K562 (cell line): ENCODE results near the gene NKIRAS1. TPM values are rescaled to one million over a fixed set of nuclear protein-coding genes. Genes with fewer than 3 reads are reported as not detected.

Source experiments
- ADNP ChIP-seq: fragments of 200-800 bp; sonication (Bioruptor generic); IDR thresholded peaks from 2 replicates; pipeline ENCODE4 v1.6.1; 2016; ENCODE audit warnings: missing genetic modification characterization, missing compliant biosample characterization
- ARID3B ChIP-seq: fragments of 250-450 bp; sonication (Bioruptor Pico); IDR thresholded peaks from 2 replicates; pipeline ENCODE4 v1.4.0; 2020; ENCODE audit warnings: borderline replicate concordance
- ATF7 ChIP-seq: fragments of 450-650 bp; IDR thresholded peaks from 2 replicates; pipeline ENCODE4 v1.7.1; 2014; ENCODE audit warnings: mild to moderate bottlenecking, moderate library complexity
- BRD9 ChIP-seq: fragments of 450-650 bp; IDR thresholded peaks from 2 replicates; pipeline ENCODE4 v1.6.1; 2018; ENCODE audit warnings: low read depth; ENCODE audit not compliant: partially characterized antibody
- CBX5 ChIP-seq: IDR thresholded peaks from 2 replicates; pipeline ENCODE4 v1.6.1; 2014; ENCODE audit warnings: low read depth, borderline replicate concordance
- CBX8 ChIP-seq: fragments of 200-600 bp; sonication (generic); IDR thresholded peaks from 2 replicates; pipeline ENCODE4 v1.6.1; 2012; ENCODE audit warnings: borderline replicate concordance, mixed run types, low read depth, mild to moderate bottlenecking, moderate library complexity, mixed read lengths, low read length, control low read depth, inconsistent platforms; ENCODE audit not compliant: poor library complexity, severe bottlenecking; ENCODE audit errors: extremely low read depth
- CEBPZ ChIP-seq: fragments of 150-350 bp; IDR thresholded peaks from 2 replicates; pipeline ENCODE4 v1.6.1; 2014; ENCODE audit warnings: low read depth, mild to moderate bottlenecking, low read length, borderline replicate concordance
- GABPA ChIP-seq: fragments of 200-800 bp; sonication (Bioruptor generic); conservative IDR thresholded peaks from 2 replicates; pipeline ENCODE4 v1.6.1; 2016; ENCODE audit warnings: low read depth, missing genetic modification characterization, missing compliant biosample characterization
- JUND ChIP-seq, 2 experiments: IDR thresholded peaks; 2 replicates in 1 of 2; 3 replicates in 1 of 2; pipeline ENCODE4 v1.6.1; 2011; ENCODE audit warnings: borderline replicate concordance in 2 of 2, low read depth in 2 of 2, low read length in 2 of 2, improper control_type of control experiment in 1 of 2, missing biosample characterization in 1 of 2, missing genetic modification characterization in 1 of 2, missing genetic modification reagents in 1 of 2
- KLF10 ChIP-seq: fragments of 250-450 bp; sonication (Bioruptor Pico); IDR thresholded peaks from 2 replicates; pipeline ENCODE4 v1.6.1; 2021; ENCODE audit warnings: matching md5 sums
- MEF2D ChIP-seq: conservative IDR thresholded peaks from 2 replicates; pipeline ENCODE4 v1.6.1; 2016; ENCODE audit warnings: low read depth, missing genetic modification characterization, missing compliant biosample characterization
- MXI1 ChIP-seq: IDR thresholded peaks from 2 replicates; pipeline ENCODE4 v1.6.1; 2011; ENCODE audit warnings: low read depth, mild to moderate bottlenecking, improper control_type of control experiment, low read length
- PURB ChIP-seq: sonication (generic); formaldehyde crosslinking; IDR thresholded peaks from 2 replicates; pipeline ENCODE4 v1.9.0; 2021; ENCODE audit warnings: low read depth, mild to moderate bottlenecking, missing genetic modification reagents
- SAP30 ChIP-seq: fragments of 200-600 bp; sonication (generic); IDR thresholded peaks from 2 replicates; pipeline ENCODE4 v1.6.1; 2012; ENCODE audit warnings: borderline replicate concordance, low read depth, mild to moderate bottlenecking, moderate library complexity, low read length, control low read depth, inconsistent platforms; ENCODE audit not compliant: insufficient read depth, poor library complexity, severe bottlenecking
- SMAD3 ChIP-seq: fragments of 450-650 bp; formaldehyde crosslinking; conservative IDR thresholded peaks from 2 replicates; pipeline ENCODE4 v1.4.0; 2020; ENCODE audit warnings: mild to moderate bottlenecking
- SREBF1 ChIP-seq: fragments of 150-350 bp; IDR thresholded peaks from 2 replicates; pipeline ENCODE4 v1.6.1; 2014; ENCODE audit warnings: antibody characterized with exemption, low read depth, low read length, borderline replicate concordance
- SRSF1 ChIP-seq: fragments of 200-400 bp; formaldehyde crosslinking; IDR thresholded peaks from 2 replicates; pipeline ENCODE4 v1.6.1; 2017; ENCODE audit warnings: mild to moderate bottlenecking, low read depth, low read length, moderate library complexity
- ZNF143 ChIP-seq: sonication (generic); formaldehyde crosslinking; IDR thresholded peaks from 2 replicates; pipeline ENCODE4 v1.9.0; 2022; ENCODE audit warnings: mild to moderate bottlenecking, missing genetic modification reagents
- ZNF445 ChIP-seq: fragments of 250-450 bp; sonication (Bioruptor Pico); IDR thresholded peaks from 2 replicates; pipeline ENCODE4 v1.4.0; 2020; ENCODE audit warnings: low read depth, mild to moderate bottlenecking, moderate library complexity
- ZNF639 ChIP-seq, 2 experiments: fragments of 200-800 bp in 1 of 2; sonication (Bioruptor generic) in 1 of 2; sonication (generic) in 1 of 2; formaldehyde crosslinking in 1 of 2; IDR thresholded peaks in 1 of 2; conservative IDR thresholded peaks in 1 of 2; 2 replicates each; pipeline versions ENCODE4 v1.5.0 to v1.6.1; 2016 to 2020; ENCODE audit warnings: missing compliant biosample characterization in 1 of 2, missing genetic modification characterization in 1 of 2, missing genetic modification reagents in 1 of 2
- polyA plus RNA-seq, 8 experiments: library from polyadenylated mRNA; depleted of rRNA in 4 of 8; stranded (reverse) in 5 of 8; unstranded in 3 of 8; fragments of >200 nt; fragmentation: Nextera tagmentation in 2 of 8; fragmentation: Illumina TruSeq in 1 of 8; extraction: Ambion mirVana in 2 of 8; extraction: Trizol in 1 of 8; gene quantifications; 2 replicates each; pipeline versions ENCODE4 v1.2.1 to v1.2.3, GENCODE V29; 2011 to 2014; ENCODE audit warnings: inconsistent platforms in 1 of 8, missing spikeins in 1 of 8
- total RNA-seq, 7 experiments: library from RNA; depleted of rRNA in 6 of 7; stranded (reverse); fragments of >200 nt in 6 of 7; fragmentation: Illumina TruSeq in 2 of 7; extraction: Trizol in 2 of 7; gene quantifications; 2 replicates each; pipeline versions ENCODE4 v1.2.1 to v1.2.3, GENCODE V29; 2011 to 2021; ENCODE audit warnings: low replicate concordance in 1 of 7

Gene NKIRAS1
- total and polyA plus RNA-seq, 9 of the 15 experiments (the other 6 are each of a cell fraction or from before 2014, with no cell fraction given), result 5.1 to 10.3 (median 6.3) TPM

DNA sequence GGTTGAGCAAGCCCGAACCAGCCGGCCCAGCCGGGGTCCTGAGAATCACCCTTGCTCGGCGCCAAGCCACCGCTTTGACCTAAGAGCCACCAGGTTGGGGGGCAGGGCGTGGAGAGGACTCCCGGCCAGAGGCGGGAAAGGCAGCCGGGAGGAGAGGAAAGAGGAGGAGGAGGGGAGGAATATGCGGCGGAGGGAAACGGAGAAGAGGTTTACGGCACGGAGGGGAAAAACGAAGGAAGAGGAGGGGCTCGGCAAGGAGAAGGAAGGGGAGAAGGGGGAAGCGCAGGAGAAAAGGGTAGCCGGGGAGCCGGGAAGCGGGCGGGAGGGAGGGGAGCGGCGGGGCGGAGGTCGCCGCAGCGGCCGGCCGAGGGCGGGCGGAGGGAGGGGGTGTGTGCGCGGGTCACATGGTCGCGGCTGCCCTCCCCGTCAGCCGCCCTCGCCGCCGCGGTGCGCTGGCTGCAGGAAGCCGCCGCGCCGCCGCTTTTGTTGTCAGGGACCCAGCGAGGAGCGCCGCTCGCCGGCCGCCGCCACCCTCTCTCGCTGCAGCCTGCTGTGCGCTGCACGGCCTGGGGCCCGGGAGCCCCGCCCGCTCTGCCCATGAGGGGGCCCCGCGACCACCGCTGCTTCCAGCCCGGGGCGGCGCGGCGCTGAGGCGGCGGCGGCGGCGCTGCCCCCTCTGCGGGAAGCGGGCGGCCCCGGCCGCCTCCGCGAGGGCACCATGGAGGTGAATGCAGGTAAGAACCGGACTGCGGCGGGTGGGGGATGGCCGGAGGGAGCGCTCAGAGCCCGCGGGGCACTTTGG is 28.3 kb upstream of the NKIRAS1 start, which contains the start of gene NR1D2 (continued):
- no peak for TF ChIP-seq ZNF639 (CRISPR knock-in tag; conservative IDR thresholded peaks at IDR 0.05 in 1 of 2, IDR thresholded peaks at IDR 0.05 in 1 of 2)
- no peak; the same call in 1 of the 2 replicates for TF ChIP-seq JUND (IDR thresholded peaks at IDR 0.05; ENCODE audit: borderline replicate concordance, low read depth, low read length)
- no peak; the same call in 2 of the 3 replicates for TF ChIP-seq JUND (tag; IDR thresholded peaks at IDR 0.05; ENCODE audit: borderline replicate concordance, low read depth, low read length)
- TF ChIP-seq CBX5, result no peak
- TF ChIP-seq ATF7, result no peak
- no peak for TF ChIP-seq CEBPZ
- TF ChIP-seq MXI1, result no peak
- peak; percentile 44 for TF ChIP-seq BRD9
- TF ChIP-seq GABPA (tag), result no peak; the same call in 1 of the 2 replicates
- no peak for TF ChIP-seq CBX8
- TF ChIP-seq SRSF1, result no peak
- TF ChIP-seq MEF2D (tag), result no peak
- TF ChIP-seq ZNF445 (CRISPR knock-in tag), result no peak
- no peak for TF ChIP-seq SMAD3 (CRISPR knock-in tag)
- TF ChIP-seq PURB (CRISPR knock-in tag), result no peak
- peak; percentile 78 for TF ChIP-seq SAP30
- no peak for TF ChIP-seq ADNP (tag)
- no peak for TF ChIP-seq ARID3B (CRISPR knock-in tag)
- TF ChIP-seq SREBF1, result no peak
- TF ChIP-seq ZNF143, result no peak
- TF ChIP-seq KLF10 (CRISPR knock-in tag), result no peak
